ENCODE data around the gene RNF14.

Gene RNF14

DNA sequence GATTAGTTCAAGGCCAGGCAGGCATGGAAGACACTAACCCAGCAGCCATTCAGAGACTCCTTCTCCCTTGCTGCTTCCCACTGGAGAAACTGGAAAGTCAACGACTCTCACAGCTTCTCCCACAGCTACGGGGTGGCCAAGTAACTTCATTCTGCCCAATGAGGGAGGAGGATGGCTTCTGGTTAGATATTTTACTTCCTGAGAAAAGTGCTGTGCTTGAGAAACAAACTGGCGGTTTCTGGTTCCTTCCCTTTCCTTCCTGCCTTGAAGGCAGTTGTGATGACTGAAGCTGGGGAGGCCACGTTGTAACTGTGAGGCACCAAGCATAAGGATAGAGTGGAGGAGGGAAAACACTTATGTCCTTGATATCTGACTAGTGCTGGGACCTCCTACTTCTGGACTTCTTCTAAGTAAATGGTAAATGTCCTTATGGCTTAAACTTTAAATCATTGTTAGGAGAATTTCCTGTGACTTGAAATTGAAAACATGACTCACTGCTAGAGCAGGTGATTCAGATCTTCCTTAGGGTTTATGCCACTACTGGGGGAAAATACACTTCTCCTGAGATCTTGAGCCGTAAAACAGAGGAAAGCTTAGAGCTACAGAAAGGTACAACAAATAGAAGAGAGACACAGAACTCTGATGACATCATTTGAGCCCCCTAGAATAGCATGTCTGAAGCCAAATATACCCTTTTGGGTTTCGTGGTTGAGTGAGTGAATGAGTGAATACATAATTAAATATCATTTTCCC lies 47.1 kb downstream of the RNF14 start:
- Histone ChIP-seq H3K36me3 (ENCODE audit: insufficient read depth, low read length) (no peaks in the 10 kb centered on the region), H4K20me1 (ENCODE audit: insufficient read depth, low read length, poor library complexity, severe bottlenecking) (no peaks in the 10 kb centered on the region), H3K79me2 (ENCODE audit: insufficient read depth, low read length) (no peaks in the 10 kb centered on the region), H3K9me2 (replicated peaks; ENCODE audit: low read depth, low read length) (no peaks in the 10 kb centered on the region), H3K27me3 (ENCODE audit: insufficient read depth, low read length, poor library complexity, severe bottlenecking) (peaks cover 18% of the 10 kb centered on the region), H3K4me3 (ENCODE audit: low read length, poor library complexity, severe bottlenecking) (peak overlapping the region; percentile 52), H3K4me1 (ENCODE audit: insufficient read depth, low read length, poor library complexity, severe bottlenecking) (peaks cover 39% of the 10 kb centered on the region), H3K9ac (ENCODE audit: low read depth, low read length, poor library complexity, severe bottlenecking) (peak overlapping the region; percentile 48), H3K9me3 (ENCODE audit: insufficient read depth, low read depth, low read length) (peaks cover 5% of the 10 kb centered on the region; the same call in 1 of the 2 replicates), H3K4me2 (ENCODE audit: low read depth, low read length, poor library complexity, severe bottlenecking) (peak overlapping the region; percentile 71), H2AFZ (ENCODE audit: low read length) (peak overlapping the region; percentile 60), H3F3A (ENCODE audit: low read depth) (no peaks in the 10 kb centered on the region)
- TF ChIP-seq, protein P1, sequence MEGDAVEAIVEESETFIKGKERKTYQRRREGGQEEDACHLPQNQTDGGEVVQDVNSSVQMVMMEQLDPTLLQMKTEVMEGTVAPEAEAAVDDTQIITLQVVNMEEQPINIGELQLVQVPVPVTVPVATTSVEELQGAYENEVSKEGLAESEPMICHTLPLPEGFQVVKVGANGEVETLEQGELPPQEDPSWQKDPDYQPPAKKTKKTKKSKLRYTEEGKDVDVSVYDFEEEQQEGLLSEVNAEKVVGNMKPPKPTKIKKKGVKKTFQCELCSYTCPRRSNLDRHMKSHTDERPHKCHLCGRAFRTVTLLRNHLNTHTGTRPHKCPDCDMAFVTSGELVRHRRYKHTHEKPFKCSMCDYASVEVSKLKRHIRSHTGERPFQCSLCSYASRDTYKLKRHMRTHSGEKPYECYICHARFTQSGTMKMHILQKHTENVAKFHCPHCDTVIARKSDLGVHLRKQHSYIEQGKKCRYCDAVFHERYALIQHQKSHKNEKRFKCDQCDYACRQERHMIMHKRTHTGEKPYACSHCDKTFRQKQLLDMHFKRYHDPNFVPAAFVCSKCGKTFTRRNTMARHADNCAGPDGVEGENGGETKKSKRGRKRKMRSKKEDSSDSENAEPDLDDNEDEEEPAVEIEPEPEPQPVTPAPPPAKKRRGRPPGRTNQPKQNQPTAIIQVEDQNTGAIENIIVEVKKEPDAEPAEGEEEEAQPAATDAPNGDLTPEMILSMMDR (conservative IDR thresholded peaks at IDR 0.05; ENCODE audit: low read length) = no peak
- no peak for TF ChIP-seq EZH2phosphoT487 (IDR thresholded peaks at IDR 0.05; ENCODE audit: borderline replicate concordance)

DNA sequence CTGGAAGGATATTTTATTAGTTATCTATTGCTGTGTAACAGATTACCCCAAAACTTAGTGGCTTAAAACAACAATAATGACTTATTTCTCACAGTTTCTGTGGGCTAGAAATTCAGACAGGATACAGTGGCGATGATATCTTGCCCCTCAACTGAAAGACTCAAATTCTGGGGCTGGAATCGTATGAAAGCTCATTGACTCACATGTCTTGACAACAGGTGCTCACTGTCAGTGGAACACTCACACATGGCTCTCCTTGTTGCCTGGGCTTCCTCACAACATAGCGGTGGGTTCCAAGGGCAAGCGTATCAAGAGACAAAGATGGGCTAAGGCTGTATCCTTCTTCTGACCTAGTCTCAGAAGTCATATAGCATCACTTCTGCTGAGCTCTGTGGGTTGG lies 47.7 kb downstream of the RNF14 start:
- H2AFZ ChIP-seq (ENCODE audit: low read length) = no peak overlapping the region

GRCh38 chr5:142017832-142018427 lies 49.0 kb downstream of the RNF14 start:
- Histone ChIP-seq H3K27me3 (ENCODE audit: insufficient read depth, low read length, poor library complexity, severe bottlenecking) (peaks cover 38% of the 10 kb centered on the region), H3K9me3 (ENCODE audit: insufficient read depth, low read depth, low read length) (peaks cover 5% of the 10 kb centered on the region; the same call in 1 of the 2 replicates), H3K9me2 (replicated peaks; ENCODE audit: low read depth, low read length) (no peaks in the 10 kb centered on the region), H3F3A (ENCODE audit: low read depth) (no peaks in the 10 kb centered on the region), H2AFZ (ENCODE audit: low read length) (no peak overlapping the region), H3K9ac (ENCODE audit: low read depth, low read length, poor library complexity, severe bottlenecking) (no peak overlapping the region), H3K4me3 (ENCODE audit: low read length, poor library complexity, severe bottlenecking) (no peak overlapping the region), H3K79me2 (ENCODE audit: insufficient read depth, low read length) (no peaks in the 10 kb centered on the region), H3K36me3 (ENCODE audit: insufficient read depth, low read length) (no peaks in the 10 kb centered on the region), H3K4me2 (ENCODE audit: low read depth, low read length, poor library complexity, severe bottlenecking) (no peak overlapping the region), H3K4me1 (ENCODE audit: insufficient read depth, low read length, poor library complexity, severe bottlenecking) (peaks cover 32% of the 10 kb centered on the region), H4K20me1 (ENCODE audit: insufficient read depth, low read length, poor library complexity, severe bottlenecking) (no peaks in the 10 kb centered on the region)
- peak; percentile 82 for TF ChIP-seq EZH2phosphoT487 (IDR thresholded peaks at IDR 0.05; ENCODE audit: borderline replicate concordance)
- TF ChIP-seq, protein P1 (conservative IDR thresholded peaks at IDR 0.05; ENCODE audit: low read length) = no peak

More for the DNA sequence above, 47.7 kb downstream of the RNF14 start:
- H3K79me2 ChIP-seq (ENCODE audit: insufficient read depth, low read length) = no peaks in the 10 kb centered on the region
- TF ChIP-seq, protein P1 (conservative IDR thresholded peaks at IDR 0.05; ENCODE audit: low read length) = no peak
- TF ChIP-seq EZH2phosphoT487 (IDR thresholded peaks at IDR 0.05; ENCODE audit: borderline replicate concordance) = no peak
- peaks cover 39% of the 10 kb centered on the region for H3K4me1 ChIP-seq (ENCODE audit: insufficient read depth, low read length, poor library complexity, severe bottlenecking)
- peak overlapping the region; percentile 48 for H3K9ac ChIP-seq (ENCODE audit: low read depth, low read length, poor library complexity, severe bottlenecking)
- H3K9me2 ChIP-seq (replicated peaks; ENCODE audit: low read depth, low read length) = no peaks in the 10 kb centered on the region
- no peaks in the 10 kb centered on the region for H3F3A ChIP-seq (ENCODE audit: low read depth)
- peaks cover 24% of the 10 kb centered on the region for H3K27me3 ChIP-seq (ENCODE audit: insufficient read depth, low read length, poor library complexity, severe bottlenecking)
- peak overlapping the region; percentile 52 for H3K4me3 ChIP-seq (ENCODE audit: low read length, poor library complexity, severe bottlenecking)
- peak overlapping the region; percentile 71 for H3K4me2 ChIP-seq (ENCODE audit: low read depth, low read length, poor library complexity, severe bottlenecking)
- H4K20me1 ChIP-seq (ENCODE audit: insufficient read depth, low read length, poor library complexity, severe bottlenecking) = no peaks in the 10 kb centered on the region
- peaks cover 5% of the 10 kb centered on the region; the same call in 1 of the 2 replicates for H3K9me3 ChIP-seq (ENCODE audit: insufficient read depth, low read depth, low read length)
- H3K36me3 ChIP-seq (ENCODE audit: insufficient read depth, low read length) = no peaks in the 10 kb centered on the region
